CD4-positive, alpha-beta T cell (primary cell): ENCODE measurements around the gene HS3ST5. TPM values are rescaled to one million over a fixed set of nuclear protein-coding genes. Genes with fewer than 3 reads are reported as not detected.

ENCODE experiments used
- ATAC-seq: fragments of 200-7000 bp; cut with Tn5 transposase; one replicate; pipeline ENCODE4 v1.10.0; 2022; ENCODE audit warnings: mild to moderate bottlenecking; ENCODE audit not compliant: poor library complexity
- CTCF ChIA-PET: fragments of 350-600 bp; sonication (Branson Sonifier 250); formaldehyde crosslinking; loops from one replicate; lab custom pipeline; 2021; ENCODE audit warnings: antibody characterized with exemption, inconsistent platforms; lab: Charles Lee
- POLR2A ChIA-PET: fragments of 350-600 bp; sonication (Branson Sonifier 250); formaldehyde crosslinking; loops from one replicate; lab custom pipeline; 2021; ENCODE audit warnings: antibody characterized with exemption, inconsistent platforms; lab: Charles Lee
- DNase-seq, 14 experiments: peaks; one replicate each; pipeline ENCODE4 v3.0.0-alpha.2; 2013 to 2020; ENCODE audit warnings: mixed read lengths in 2 of 14
- H3K27ac ChIP-seq, 2 donors: one replicate each; pipeline versions ENCODE4 v1.5.1 to v1.7.0; 2013; ENCODE audit warnings: low read length in 2 of 2, low read depth in 1 of 2, mild to moderate bottlenecking in 1 of 2
- H3K27me3 ChIP-seq, 2 experiments: 1 replicate in 1 of 2; 2 replicates in 1 of 2; pipeline versions ENCODE4 v1.6.1 to v1.7.0; 2013; ENCODE audit warnings: low read length in 2 of 2, control low read depth in 1 of 2, mild to moderate bottlenecking in 1 of 2, moderate library complexity in 1 of 2; ENCODE audit not compliant: insufficient read depth in 2 of 2, control insufficient read depth in 1 of 2
- H3K36me3 ChIP-seq: one replicate; pipeline ENCODE4 v1.6.1; 2013; ENCODE audit warnings: low read length, control low read depth; ENCODE audit not compliant: insufficient read depth
- H3K4me1 ChIP-seq: one replicate; pipeline ENCODE4 v1.6.1; 2013; ENCODE audit warnings: low read length, control low read depth; ENCODE audit not compliant: insufficient read depth
- H3K4me3 ChIP-seq: one replicate; pipeline ENCODE4 v1.5.1; 2013; ENCODE audit warnings: mild to moderate bottlenecking, low read length, moderate library complexity
- H3K9me3 ChIP-seq, 2 experiments: 1 replicate in 1 of 2; 2 replicates in 1 of 2; pipeline versions ENCODE4 v1.6.1 to v1.7.0; 2013; ENCODE audit warnings: low read length in 2 of 2, mild to moderate bottlenecking in 2 of 2, control low read depth in 1 of 2, moderate library complexity in 1 of 2; ENCODE audit not compliant: control insufficient read depth in 1 of 2, insufficient read depth in 1 of 2
- H3K27ac Mint-ChIP-seq: one replicate; pipeline ENCODE4 v1.8.0; 2020; ENCODE audit warnings: mixed read lengths
- H3K27me3 Mint-ChIP-seq: one replicate; pipeline ENCODE4 v1.8.0; 2021; ENCODE audit warnings: mixed read lengths
- H3K36me3 Mint-ChIP-seq: one replicate; pipeline ENCODE4 v1.8.0; 2021; ENCODE audit warnings: low read depth, mixed read lengths
- H3K4me1 Mint-ChIP-seq: one replicate; pipeline ENCODE4 v1.8.0; 2021; ENCODE audit warnings: low read depth, mixed read lengths
- H3K4me3 Mint-ChIP-seq: one replicate; pipeline ENCODE4 v1.8.0; 2020; ENCODE audit warnings: mild to moderate bottlenecking, mixed read lengths
- H3K9me3 Mint-ChIP-seq: one replicate; pipeline ENCODE4 v1.8.0; 2020; ENCODE audit warnings: mixed read lengths
- intact Hi-C, 2 experiments: fragments of 100-400 bp; cut with DNase I in 1 of 2; cut with micrococcal nuclease in 1 of 2; formaldehyde crosslinking; loops; one replicate each; pipeline versions ENCODE4 v1.15.1 to v1.9.0; 2023 to 2025; cut with DNase I, micrococcal nuclease
- total RNA-seq, 174 experiments: library from RNA in 2 of 174; stranded (reverse) in 2 of 174; gene quantifications; one replicate each; pipeline ENCODE4 v1.2.3 and lab custom pipeline; 2021 to 2026
- TF ChIP-seq, protein P1 (sequence below): fragments of 200-600 bp; IDR thresholded peaks from one replicate; pipeline ENCODE4 v1.8.0; 2022; ENCODE audit warnings: antibody characterized with exemption, mild to moderate bottlenecking

HS3ST5 gene
- total RNA-seq, 2 experiments from 2014 or later, result not detected

DNA sequence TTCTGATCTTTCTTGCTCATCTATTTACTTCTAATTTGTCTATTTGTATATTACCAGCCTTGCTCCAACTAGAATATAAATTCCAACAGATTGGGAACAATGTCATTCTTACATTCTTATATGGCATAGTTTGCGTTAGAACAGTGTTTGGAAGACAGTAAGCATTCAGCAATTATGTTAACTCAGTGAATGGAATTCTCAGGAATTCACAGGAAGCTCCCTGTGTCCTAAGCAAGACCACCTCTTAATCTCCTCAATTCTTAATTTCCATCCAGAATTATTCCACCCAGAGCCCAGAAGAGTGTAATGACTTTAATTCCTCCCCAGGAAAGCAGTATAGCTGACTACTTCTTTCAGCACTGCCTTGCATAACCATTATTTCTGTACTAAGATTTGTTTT lies 18.2 kb upstream of the HS3ST5 start:
- ChIA-PET POLR2A (no interaction called here), CTCF (no interaction called here)
- Mint-ChIP-seq H3K4me3 (no peak overlapping the region), H3K27ac (no peak overlapping the region), H3K36me3 (no peaks in the 10 kb centered on the region), H3K27me3 (no peaks in the 10 kb centered on the region), H3K9me3 (no peaks in the 10 kb centered on the region), H3K4me1 (no peaks in the 10 kb centered on the region)
- DNase-seq, result no peak
- Histone ChIP-seq H3K4me3 (no peak overlapping the region), H3K4me1 (no peaks in the 10 kb centered on the region), H3K36me3 (no peaks in the 10 kb centered on the region), H3K27ac (no peak overlapping the region), H3K27me3 (no peaks in the 10 kb centered on the region), H3K9me3 (peaks cover 0 to 4% of the 10 kb centered on the region in 2 experiments)
- TF ChIP-seq, protein P1, sequence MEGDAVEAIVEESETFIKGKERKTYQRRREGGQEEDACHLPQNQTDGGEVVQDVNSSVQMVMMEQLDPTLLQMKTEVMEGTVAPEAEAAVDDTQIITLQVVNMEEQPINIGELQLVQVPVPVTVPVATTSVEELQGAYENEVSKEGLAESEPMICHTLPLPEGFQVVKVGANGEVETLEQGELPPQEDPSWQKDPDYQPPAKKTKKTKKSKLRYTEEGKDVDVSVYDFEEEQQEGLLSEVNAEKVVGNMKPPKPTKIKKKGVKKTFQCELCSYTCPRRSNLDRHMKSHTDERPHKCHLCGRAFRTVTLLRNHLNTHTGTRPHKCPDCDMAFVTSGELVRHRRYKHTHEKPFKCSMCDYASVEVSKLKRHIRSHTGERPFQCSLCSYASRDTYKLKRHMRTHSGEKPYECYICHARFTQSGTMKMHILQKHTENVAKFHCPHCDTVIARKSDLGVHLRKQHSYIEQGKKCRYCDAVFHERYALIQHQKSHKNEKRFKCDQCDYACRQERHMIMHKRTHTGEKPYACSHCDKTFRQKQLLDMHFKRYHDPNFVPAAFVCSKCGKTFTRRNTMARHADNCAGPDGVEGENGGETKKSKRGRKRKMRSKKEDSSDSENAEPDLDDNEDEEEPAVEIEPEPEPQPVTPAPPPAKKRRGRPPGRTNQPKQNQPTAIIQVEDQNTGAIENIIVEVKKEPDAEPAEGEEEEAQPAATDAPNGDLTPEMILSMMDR, result no peak
- no peak for ATAC-seq
- intact Hi-C loops, result no loop called here

DNA sequence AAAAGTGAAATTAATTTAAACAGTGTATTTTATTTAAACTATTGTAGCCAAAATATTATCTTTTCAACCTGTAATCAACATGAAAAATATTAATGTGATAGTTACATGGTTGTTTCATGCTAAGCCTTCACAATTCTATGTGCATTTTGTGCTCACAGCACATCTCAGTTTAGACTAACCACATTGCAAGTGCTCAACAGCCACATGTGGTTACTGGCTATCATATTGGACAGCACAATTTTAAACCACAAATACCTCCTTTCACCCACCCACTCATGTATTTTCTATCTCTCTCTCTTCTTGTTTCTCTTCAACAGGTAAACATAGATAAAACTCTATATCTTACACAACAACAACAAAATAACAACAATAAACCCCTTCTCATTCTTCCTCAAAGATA lies 12.5 kb upstream of the HS3ST5 start:
- Histone ChIP-seq H3K4me3 (no peak overlapping the region), H3K9me3 (no peaks in the 10 kb centered on the region), H3K27me3 (no peaks in the 10 kb centered on the region), H3K4me1 (no peaks in the 10 kb centered on the region), H3K27ac (no peak overlapping the region), H3K36me3 (no peaks in the 10 kb centered on the region)
- Mint-ChIP-seq H3K9me3 (no peaks in the 10 kb centered on the region), H3K4me3 (no peak overlapping the region), H3K36me3 (no peaks in the 10 kb centered on the region), H3K27ac (no peak overlapping the region), H3K4me1 (no peaks in the 10 kb centered on the region), H3K27me3 (no peaks in the 10 kb centered on the region)
- intact Hi-C loops, result no loop called here
- TF ChIP-seq, protein P1, result no peak
- ATAC-seq (no peak), DNase-seq (no peak)
- CTCF ChIA-PET, result no interaction called here
- POLR2A ChIA-PET, result no interaction called here

DNA sequence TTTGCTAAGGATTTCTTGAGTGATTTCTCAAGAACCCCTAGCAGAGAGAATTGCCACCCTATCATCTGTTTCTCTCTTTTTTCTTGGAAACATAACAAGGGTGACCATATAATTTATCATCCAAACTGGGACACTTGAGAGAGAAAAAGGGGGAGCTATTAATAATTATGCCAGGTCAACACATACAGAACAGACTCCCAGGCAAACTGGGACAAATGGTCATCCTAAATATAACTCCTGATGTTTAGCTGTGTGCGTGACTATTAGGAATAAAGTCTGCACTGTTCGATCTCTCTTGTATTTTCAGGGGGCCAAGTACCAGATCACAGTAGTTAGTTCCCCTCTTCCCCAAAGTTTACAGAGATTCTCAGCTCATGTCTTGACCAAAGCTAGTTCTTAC lies 11.7 kb upstream of the HS3ST5 start:
- no peaks in the 10 kb centered on the region for H3K9me3 ChIP-seq
- H3K4me3 ChIP-seq, result no peak overlapping the region
- no peaks in the 10 kb centered on the region for H3K27me3 ChIP-seq
- DNase-seq, result no peak
- no peaks in the 10 kb centered on the region for H3K4me1 ChIP-seq
- H3K36me3 ChIP-seq, result no peaks in the 10 kb centered on the region
- ChIA-PET CTCF (no interaction called here), POLR2A (no interaction called here)
- intact Hi-C loops, result no loop called here
- Mint-ChIP-seq H3K36me3 (no peaks in the 10 kb centered on the region), H3K4me1 (no peaks in the 10 kb centered on the region), H3K9me3 (no peaks in the 10 kb centered on the region), H3K4me3 (no peak overlapping the region), H3K27ac (no peak overlapping the region), H3K27me3 (no peaks in the 10 kb centered on the region)
- TF ChIP-seq, protein P1, result no peak
- H3K27ac ChIP-seq, result no peak overlapping the region
- ATAC-seq, result no peak
